Stimulated activated CD4-positive, alpha-beta T cell treated with anti-CD3 and anti-CD28 coated beads, Interleukin-1b, Interleukin-23, amount 100 ng/mL, for 1 hour (primary cell): ENCODE data around the gene NTMT1.

ENCODE experiments used
- DNase-seq, 2 donors: peaks; one replicate each; pipeline ENCODE4 v3.0.0-alpha.2; 2020; ENCODE audit warnings: low read depth in 2 of 2

The NTMT1 gene

GRCh38 chr9:129597355-129598088 lies 28.4 kb upstream of the NTMT1 start:
- no peak for DNase-seq

- DNase-seq: no peak
Measured at GRCh38 chr9:129598089-129598596, 27.8 kb upstream of the NTMT1 start.

DNA sequence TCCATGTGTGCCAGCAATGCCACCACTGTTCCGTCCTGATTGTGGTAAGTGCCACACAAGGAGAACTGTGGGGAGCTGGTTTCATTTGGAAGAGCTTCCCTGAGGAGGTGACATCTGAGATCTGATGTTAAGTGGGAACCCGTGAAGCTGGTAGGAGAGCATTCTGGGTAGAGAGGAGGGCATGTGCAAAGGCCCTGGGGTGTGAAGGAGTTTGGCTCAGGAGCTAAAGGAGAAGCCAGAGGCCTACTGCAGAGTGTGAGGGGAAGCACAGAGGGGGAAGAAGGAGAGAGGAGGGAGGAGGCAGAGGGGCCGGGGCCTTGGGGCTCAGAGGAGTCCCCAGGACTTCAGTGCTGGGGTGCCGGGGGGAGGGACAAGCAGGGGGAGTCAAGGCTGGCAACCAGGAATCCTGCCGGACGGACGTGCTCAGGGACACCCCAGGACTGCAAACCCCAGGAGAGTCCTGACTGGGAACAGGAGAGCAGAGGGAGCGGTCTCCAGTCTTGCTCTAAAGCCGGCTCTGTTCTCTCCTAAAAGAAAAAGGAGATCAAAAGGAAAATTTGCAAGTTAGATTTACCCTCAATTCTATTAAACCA lies 24.8 kb upstream of the NTMT1 start:
- no peak for DNase-seq

DNA sequence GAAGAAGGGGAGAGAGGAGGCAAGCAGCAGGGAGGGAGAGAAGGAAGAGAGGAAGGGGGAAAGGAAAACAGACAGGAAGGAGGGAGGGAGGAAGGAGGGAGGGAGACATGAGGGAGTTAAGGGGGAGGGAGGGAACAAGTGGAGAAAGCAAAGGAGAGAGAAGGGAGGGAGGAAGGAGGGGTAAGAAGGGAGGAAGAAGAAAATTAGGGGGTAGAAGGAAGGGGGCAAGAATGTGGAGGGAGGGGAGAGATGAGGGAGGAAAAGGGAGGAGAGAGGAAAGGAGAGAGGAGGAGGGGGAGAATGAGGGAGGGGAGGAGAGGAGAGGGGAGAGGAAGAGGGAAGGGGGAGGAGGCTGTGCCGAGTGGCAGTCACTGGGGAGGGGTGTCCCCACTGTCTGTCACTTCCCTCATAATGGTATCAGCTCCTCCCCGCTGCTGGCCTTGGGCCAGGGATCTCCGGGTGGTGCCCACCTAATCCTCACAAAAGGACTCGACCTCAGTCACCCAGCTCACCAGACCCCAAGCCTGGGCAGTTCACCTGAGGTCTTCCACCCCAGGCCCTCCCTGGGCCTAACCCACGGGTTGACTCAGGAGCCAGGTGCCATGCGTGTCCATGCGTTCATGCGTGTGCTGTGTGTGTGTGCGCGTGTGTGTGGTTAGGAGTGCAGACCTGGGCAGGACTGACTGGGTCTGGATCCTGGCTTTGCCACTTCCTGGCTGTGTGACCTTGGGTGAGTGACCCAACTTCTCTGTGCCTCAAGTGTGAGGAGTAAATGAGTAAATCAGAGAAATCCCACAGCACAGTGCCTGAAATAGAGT lies 23.2 kb upstream of the NTMT1 start:
- DNase-seq: no peak

DNA sequence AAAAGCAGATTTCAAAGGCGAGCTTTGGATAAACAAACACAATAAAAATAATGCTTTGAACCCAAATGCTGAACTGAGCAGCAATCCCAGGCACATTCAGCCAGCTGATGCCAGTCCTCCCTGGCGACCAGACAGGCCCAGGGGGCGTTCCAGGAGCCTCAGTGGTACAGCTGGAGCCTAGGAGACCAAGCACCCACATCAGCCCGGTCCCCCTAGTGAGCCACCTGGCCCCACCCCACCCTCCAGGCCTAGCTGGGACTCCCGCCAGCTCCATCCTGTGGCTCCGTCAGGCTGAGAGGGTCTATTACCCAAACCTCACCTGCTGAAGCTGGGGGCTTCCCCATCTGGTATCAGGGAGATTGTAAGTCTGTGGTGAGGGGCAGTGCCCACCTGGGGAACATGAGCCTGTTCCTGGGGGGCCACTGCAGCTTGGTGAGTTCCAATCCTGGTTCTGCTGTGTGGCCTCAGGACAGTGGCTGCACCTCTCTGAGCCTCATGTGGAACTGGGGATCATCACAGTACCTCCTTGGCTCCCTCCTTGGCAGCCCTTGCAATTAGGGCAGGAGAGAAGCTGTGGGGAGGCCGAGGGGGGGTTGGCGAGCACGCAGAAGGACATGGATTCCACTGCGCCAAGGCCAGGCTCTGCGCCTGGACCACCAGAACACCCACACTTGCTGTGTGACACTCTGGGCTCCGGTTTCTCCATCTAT lies 21.8 kb upstream of the NTMT1 start:
- DNase-seq: no peak

DNA sequence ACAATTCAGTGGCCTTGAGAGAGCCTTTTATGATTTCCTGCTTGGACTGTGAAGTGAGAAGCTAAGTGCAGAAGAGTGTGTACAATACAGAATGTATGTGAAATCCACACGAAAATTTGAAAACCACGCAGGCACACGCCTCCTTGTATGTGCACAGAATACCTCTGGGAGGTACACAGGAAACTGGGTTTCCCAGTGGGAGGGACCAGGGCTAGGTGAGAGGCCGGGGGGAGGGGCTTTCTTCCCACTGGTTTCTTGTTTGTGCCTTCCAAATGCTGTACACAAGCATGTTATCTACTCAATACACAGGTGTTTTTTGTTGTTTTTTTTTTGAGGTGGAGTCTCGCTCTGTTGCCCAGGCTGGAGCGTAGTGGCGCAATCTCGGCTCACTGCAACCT lies 21.2 kb upstream of the NTMT1 start:
- no peak for DNase-seq

GRCh38 chr9:129606161-129607026 lies 19.6 kb upstream of the NTMT1 start:
- no peak for DNase-seq

DNA sequence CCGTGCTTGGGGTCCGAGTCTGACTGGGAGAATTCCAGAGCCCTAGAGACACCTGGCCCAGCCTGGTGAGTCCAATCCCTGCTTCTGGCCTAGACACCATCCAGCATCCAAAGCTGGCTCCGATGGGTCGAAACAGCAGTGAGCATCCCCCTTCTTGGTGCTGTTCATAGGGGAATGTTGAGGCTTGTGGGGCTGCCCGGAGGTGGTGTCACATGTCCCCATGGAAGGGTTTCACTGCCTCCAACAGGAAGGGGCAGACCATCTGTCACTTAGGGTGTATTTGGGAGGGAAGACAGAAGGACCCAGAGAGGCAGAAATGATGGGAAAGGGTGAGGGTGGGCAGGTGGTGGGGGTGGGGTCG lies 19.0 kb upstream of the NTMT1 start:
- DNase-seq: no peak

DNA sequence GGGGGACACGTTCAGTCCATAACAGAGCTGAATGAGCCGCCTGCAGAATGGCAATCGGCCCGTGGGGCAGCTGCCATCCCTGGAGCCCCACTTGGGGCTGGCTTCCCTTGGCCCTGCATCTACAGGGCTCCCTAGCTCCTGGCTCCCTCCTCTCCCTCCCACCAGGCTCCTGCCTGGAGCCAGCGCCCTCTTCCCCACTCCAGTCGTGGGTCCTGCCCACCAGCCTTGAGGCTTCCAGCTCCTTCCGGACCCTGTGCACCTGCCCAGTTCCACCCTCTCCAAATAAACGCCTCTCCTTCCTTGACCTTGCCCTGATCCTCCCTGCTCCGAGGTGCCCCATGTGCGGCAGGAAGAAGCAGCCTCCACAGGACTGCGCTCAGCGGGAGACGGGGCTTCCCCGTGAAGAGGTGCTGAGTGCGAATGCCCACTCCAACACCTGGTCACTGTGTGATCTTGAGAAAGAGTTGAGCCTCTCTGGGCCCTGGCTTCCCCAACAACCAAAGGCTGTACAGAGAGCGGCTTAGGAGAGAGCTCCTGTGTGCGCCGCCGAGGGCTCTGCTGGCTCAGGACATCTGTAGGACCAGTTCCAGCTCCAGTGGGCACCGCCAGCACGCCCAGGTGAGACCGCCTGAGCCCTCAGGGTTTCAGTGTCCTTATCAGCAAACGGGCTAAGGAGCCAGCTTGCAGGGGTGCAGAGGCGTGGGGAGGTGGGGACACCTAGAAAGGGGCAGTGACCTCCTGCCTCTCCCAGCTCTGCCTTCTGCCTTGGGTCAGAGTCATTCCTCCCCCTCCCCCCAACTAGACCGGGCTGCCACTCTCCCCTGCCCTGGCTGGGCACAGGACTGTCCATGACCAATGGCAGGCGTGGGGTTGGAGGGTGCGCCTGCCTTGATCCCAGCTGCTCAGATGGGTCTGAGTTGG lies 17.1 kb upstream of the NTMT1 start:
- DNase-seq: no peak

- DNase-seq: peak in 1 of 2 donors; percentile 48
Measured at GRCh38 chr9:129609486-129610212, 16.3 kb upstream of the NTMT1 start.

- DNase-seq: no peak
Measured at GRCh38 chr9:129610213-129610472, 15.8 kb upstream of the NTMT1 start.

DNA sequence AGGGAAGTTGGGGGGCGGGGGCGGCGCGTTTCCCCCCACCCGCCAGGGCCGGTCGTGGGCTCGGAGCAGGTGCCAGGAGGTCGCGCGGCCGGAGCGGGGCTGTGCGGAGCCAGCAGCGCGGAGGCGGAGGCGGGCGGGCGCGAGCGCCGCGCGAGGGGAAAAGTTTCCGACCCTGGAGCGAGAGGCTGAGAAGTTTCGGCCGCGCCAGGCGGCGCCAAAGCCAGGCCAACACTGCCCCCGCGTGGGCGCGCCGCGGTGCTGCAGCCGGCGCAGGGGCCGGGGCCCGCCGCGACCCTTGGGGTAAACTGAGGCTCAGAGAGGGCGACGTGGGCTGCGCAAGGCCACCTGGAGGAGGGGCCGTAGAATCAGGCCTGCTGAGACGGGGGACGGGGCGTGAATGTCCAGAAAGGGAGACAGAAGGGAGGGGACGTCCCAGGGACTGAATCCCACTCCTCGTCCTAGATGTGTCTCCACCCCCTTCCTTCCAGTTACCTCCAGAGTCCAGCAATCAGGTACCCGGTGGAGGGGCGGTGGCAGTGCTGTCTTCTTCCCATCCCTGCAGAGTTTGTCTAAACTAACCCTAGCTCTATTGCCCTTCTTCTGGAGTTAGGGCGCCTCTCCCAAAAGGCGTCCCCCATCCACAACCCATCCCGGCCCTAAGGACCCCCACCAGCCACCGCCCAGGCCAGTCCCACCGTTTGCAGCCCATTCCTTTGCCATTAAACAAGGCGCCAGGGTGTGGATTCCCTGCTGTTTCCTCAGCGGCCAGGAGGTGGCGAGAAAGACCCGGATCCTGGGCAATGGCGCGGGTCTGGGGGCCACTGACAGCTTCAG lies 15.3 kb upstream of the NTMT1 start:
- DNase-seq: peak in 1 of 2 donors; percentile 47

DNA sequence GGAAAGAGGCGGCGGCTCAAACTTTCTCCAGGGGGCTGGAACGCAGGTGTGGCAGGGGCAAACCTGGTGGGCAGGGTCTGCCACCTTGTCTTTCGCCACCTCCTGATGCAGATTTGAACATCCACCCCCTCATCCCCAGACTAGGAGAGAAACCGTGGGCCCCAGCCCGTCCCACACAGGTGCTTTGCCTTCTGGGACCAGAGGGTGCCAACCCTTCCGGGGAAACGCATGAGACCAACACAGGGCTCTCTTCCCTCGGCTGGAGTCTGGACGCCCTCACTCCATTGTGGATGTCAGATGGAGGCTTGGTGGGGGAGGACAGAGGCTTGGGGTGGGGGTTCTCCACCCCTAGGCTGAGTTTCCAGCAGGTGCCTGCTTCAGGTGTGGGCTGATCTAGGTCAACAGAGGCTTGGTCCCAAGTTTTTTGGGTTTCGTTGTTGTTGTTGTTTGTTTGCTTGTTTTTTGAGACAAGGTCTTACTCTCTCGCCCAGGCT lies 14.6 kb upstream of the NTMT1 start:
- no peak for DNase-seq

DNA sequence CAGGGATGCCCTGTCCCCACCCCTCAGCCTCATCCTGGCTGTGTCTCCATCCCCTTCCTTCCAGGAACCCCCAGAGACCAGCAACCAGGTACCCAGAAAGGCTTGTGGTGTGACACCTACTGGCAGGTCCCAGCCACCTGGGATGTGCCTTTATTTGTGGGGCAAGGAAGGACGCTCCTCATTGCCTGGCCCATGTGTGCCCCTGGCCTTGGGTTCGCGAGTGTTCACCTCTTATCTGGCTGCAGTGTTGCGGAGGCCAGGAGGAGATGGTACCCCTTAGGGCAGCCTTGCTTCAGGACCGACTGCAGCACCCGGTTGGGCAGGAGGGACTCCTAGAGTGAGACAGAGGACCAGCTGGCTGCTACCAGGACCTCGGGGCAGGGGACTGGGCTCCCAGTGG lies 13.8 kb upstream of the NTMT1 start:
- DNase-seq: no peak

DNA sequence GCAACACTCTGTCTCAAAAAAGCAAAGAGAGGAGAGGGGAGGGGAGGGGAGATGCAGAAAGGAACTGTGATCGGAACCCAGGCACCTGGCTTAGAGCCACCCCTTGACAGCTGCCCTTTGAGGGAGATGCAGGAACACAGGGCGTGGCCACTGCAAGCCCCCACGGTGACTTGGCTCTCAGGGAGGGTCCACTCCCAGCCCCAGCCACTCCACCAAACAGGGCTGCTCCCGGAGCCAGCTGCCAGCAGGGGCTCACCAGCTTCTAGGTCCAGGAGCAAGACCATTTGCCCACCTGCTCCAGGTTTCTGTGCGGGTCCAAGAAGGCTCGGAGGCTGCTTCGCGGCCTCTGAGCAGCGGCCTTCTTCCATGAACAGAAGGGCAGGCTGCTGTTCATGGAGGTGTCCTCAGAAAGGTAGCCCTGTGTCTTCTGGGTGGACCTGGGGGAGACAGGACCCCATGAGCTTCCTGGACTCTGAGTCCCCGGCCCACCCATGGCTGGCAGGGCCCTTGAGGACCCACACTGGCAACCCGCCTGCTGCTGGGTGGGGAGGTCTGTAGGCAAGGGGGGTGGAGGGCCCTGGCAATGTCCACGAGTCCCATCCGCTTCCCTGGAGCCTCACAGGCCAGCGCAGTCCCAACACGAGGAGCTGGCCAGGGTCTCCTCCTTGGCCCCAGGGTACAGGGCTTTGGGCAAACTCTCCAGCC lies 13.0 kb upstream of the NTMT1 start:
- DNase-seq: no peak

- DNase-seq: no peak
Measured at GRCh38 chr9:129613520-129614175, 12.3 kb upstream of the NTMT1 start.

- DNase-seq: no peak
Measured at GRCh38 chr9:129614932-129615331, 11.0 kb upstream of the NTMT1 start.
